RWPE1 (cell line): ENCODE results near the gene IPO5.

Experiments used
- CTCF ChIA-PET: fragments of 350-600 bp; sonication (Branson Sonifier 250); formaldehyde crosslinking; extraction: SDS; loops from one replicate; lab custom pipeline; 2021; lab: Yijun Ruan, JAX
- POLR2A ChIA-PET: fragments of 400-600 bp; formaldehyde crosslinking; extraction: SDS; loops from one replicate; lab custom pipeline; 2020; ENCODE audit warnings: antibody characterized with exemption; ENCODE audit not compliant: low non-redundant PET; lab: Yijun Ruan, JAX
- DNase-seq: peaks from one replicate; pipeline ENCODE4 v3.0.0; 2012; ENCODE audit warnings: low spot score
- H3K27ac ChIP-seq: fragments of 450-650 bp; 2 replicates; pipeline ENCODE4 v1.5.1; 2017
- CTCF ChIP-seq: fragments of 450-650 bp; conservative IDR thresholded peaks from 2 replicates; pipeline ENCODE4 v1.5.1; 2017; ENCODE audit warnings: low read depth, mild to moderate bottlenecking

IPO5 gene

DNA sequence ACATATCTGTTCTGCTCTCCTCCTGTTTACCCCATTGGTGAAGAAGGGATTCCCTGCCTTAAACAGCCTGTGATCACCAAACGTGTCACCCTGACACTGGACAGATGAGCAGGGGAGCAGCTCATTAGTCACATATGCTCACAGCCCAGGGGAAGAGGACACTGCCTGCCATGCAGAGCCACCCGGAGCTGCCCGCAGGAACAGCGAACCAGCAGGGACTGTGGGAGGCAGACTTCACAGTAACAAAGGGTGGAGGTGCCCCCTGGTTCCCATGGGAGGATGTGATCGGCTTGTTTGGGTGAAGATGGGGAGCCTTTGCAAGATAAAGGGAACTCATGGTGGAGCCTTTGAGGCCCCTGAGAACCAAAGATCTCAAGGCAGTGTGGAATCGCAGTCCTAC, 100.8 kb downstream of the IPO5 start:
- H3K27ac ChIP-seq, result no peak overlapping the region
- CTCF ChIA-PET, result no interaction called here
- DNase-seq, result no peak
- POLR2A ChIA-PET, result no interaction called here
- TF ChIP-seq CTCF, result no peak

DNA sequence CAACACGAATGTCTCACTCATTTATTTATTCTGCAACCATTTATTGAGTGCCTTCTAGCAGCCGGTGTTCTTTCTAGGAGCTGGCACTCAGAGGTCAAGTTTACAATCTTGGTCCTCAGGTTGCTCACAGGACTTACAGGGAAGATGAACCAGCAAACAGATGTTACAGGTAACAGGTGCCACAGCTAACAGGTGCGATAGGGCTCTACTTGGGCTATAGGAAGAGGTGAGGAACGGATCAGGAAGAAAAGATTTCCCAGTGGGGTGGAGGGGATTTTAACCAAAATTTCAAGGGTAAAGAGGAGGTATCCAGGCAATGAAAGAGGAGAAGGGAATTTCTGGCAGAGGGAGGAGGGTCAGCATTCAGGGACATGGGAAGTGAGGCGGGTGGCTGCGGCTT, 102.1 kb downstream of the IPO5 start:
- TF ChIP-seq CTCF, result no peak
- H3K27ac ChIP-seq, result no peak overlapping the region
- DNase-seq, result no peak
- CTCF ChIA-PET, result interaction anchor here (0.6 kb wide), 1 partner anchor 143 kb away, joined by 4 read pairs; no protein-coding TSS in a partner anchor
- POLR2A ChIA-PET, result no interaction called here

GRCh38 chr13:98056839-98057410, 103.5 kb downstream of the IPO5 start:
- CTCF ChIA-PET, result no interaction called here
- POLR2A ChIA-PET, result no interaction called here
- no peak for DNase-seq
- H3K27ac ChIP-seq, result no peak overlapping the region
- TF ChIP-seq CTCF, result no peak

DNA sequence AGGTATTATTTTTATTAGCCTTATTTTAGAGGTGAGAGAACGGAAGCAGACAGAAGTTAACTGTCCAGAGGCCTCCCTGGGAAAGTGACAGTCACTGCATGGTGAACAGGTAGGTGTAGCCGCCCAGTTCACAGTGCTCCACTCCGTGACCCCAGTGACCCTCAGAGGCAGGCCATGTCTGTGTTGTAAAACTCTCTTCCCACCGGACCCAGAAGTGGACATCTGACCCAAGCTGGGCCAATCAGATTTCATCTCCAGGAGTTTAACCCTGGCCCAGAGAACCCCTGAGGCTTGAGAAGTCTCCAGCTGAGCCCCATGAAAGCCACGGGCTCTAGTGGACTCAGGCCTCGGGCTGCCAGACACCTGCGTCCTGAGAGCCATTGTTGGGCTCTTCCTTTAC, 105.8 kb downstream of the IPO5 start:
- ChIA-PET CTCF (no interaction called here), POLR2A (no interaction called here)
- no peak overlapping the region for H3K27ac ChIP-seq
- no peak for TF ChIP-seq CTCF
- DNase-seq, result no peak

DNA sequence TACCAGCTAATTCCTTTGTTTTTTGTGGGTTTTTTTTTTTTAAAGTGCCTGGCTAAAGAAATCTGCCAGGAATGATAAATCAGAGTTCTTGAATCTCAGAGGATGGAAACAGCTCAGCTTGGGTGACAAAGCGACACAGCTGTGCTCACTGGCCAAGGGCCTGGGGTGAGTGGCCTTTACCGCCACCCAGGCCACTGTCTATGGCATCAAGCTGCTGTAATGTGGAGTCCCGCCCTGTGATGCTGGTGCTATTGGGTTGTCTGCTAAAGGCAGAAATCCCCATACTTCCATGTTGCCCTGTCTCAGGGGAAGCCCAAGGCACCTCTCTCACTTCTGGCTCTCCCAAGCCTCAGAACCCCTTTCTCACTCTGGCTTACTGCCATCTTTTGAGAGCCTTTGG, 106.8 kb downstream of the IPO5 start:
- no peak overlapping the region for H3K27ac ChIP-seq
- DNase-seq, result no peak
- CTCF ChIA-PET, result no interaction called here
- TF ChIP-seq CTCF, result no peak
- POLR2A ChIA-PET, result no interaction called here

- POLR2A ChIA-PET, result no interaction called here
- H3K27ac ChIP-seq, result no peak overlapping the region
- CTCF ChIA-PET, result no interaction called here
- no peak for DNase-seq
- no peak for TF ChIP-seq CTCF
These were observed 112.0 kb downstream of the IPO5 start for GRCh38 chr13:98065468-98065867.
